ENCODE measurements around the gene S100A5. TPM values are rescaled to one million over a fixed set of nuclear protein-coding genes. Genes with fewer than 3 reads are reported as not detected.

The S100A5 gene
- total RNA-seq, 1 experiment from 2014 or later, result not detected

DNA sequence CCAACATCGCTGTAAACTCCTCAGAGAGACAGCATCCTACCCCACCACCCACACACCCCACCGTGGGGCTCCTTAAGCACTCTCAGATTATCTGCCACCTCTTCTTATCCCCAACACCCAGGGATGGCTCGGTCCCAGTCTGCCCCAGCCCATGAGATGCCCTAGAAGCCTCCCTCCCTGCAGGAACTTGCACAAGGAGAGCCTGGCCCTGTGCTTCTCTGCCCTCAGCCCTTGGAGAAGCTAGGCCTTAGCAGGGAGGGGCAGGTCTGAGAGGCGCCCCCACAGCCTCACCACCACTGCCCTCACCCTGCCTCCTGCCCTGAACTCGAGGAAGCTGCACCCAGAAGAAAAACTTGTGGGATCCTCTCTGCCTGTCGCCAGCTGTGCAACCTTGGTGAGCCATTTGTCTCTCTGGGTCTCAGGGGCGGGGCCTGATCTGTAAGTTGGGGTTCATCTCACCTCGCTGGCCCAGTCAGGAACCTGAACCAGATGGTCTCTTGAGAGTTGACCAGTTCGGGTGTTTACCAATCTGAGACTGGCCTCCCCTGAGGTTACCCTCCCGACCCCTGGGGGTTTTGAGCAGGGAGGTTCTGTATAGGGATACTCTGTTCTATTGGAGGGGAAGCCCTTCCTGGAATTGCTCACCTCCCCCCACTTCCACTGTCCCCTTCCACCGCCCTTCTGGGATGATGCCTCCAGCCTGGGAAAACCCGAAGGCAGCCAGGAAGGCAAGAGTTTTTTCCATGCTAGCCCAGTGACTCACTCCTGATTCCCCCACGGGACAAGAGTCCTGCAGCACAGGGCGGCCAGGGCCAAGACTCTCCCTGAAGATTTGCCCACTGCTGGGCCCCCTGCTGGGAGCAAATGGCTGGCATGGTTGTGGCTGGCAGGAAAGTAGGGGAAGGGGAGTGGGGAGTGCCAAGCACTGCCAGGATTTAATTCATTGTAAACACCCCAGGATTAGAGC is 8.3 kb upstream of the S100A5 start, which contains the start of gene S100A3:
Gene S100A3 (minus strand): TSS at position 537 of the 967 bp plus-strand sequence. CDS start 773 bp downstream, outside the sequence.
- no peak within 1 kb of the TSS for H3K23ac ChIP-seq (ENCODE audit: insufficient read length, low read depth, low read length)
- WGBS (ENCODE audit: extremely low coverage, insufficient read length, low lambda C conversion rate), result no CpG with 5 or more reads among the region's 14 CpGs
- Mint-ChIP-seq H3K9me3 (no peaks in the 10 kb centered on the region), H3K36me3 (ENCODE audit: insufficient read depth in 1 of 3, low read depth in 3 of 3) (no peaks in the 10 kb centered on the region; a peak in 1 of 7 replicates), H3K4me3 (peak within 1 kb of the TSS in 1 of 2 experiments; percentile 51; a peak in 2 of 5 replicates), H3K27ac (peak within 1 kb of the TSS in 2 of 3 experiments; percentile 65 to 83; a peak in 4 of 7 replicates), H3K27me3 (ENCODE audit: low read depth) (no peaks in the 10 kb centered on the region; the same call in 1 of the 2 replicates), H3K4me1 (peaks cover 54 to 72% of the 10 kb centered on the region in 2 experiments)
- H3K27ac ChIP-seq (ENCODE audit: insufficient read length, low read depth, low read length), result no peak within 1 kb of the TSS
- H4K91ac ChIP-seq (ENCODE audit: insufficient read length, low read depth, low read length), result no peak within 1 kb of the TSS
- H3K18ac ChIP-seq (ENCODE audit: insufficient read length, low read depth, low read length), result no peak within 1 kb of the TSS
- no peak within 1 kb of the TSS for H2AFZ ChIP-seq (ENCODE audit: low read length)
- TF ChIP-seq, protein P1, sequence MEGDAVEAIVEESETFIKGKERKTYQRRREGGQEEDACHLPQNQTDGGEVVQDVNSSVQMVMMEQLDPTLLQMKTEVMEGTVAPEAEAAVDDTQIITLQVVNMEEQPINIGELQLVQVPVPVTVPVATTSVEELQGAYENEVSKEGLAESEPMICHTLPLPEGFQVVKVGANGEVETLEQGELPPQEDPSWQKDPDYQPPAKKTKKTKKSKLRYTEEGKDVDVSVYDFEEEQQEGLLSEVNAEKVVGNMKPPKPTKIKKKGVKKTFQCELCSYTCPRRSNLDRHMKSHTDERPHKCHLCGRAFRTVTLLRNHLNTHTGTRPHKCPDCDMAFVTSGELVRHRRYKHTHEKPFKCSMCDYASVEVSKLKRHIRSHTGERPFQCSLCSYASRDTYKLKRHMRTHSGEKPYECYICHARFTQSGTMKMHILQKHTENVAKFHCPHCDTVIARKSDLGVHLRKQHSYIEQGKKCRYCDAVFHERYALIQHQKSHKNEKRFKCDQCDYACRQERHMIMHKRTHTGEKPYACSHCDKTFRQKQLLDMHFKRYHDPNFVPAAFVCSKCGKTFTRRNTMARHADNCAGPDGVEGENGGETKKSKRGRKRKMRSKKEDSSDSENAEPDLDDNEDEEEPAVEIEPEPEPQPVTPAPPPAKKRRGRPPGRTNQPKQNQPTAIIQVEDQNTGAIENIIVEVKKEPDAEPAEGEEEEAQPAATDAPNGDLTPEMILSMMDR (conservative IDR thresholded peaks at IDR 0.05), result no peak
- H4K5ac ChIP-seq (ENCODE audit: insufficient read length, low read depth, low read length), result no peak within 1 kb of the TSS
- H2BK15ac ChIP-seq (ENCODE audit: low read depth, low read length), result no peak within 1 kb of the TSS
- no peak within 1 kb of the TSS for H3K4me2 ChIP-seq (ENCODE audit: insufficient read depth, insufficient read length, low read length)
- H3K4ac ChIP-seq (ENCODE audit: low read depth, low read length), result no peak within 1 kb of the TSS
- no peaks in the 10 kb centered on the region for H3K23me2 ChIP-seq (ENCODE audit: insufficient read length, low read depth, low read length, poor library complexity, severe bottlenecking)
- no peak within 1 kb of the TSS for H2BK20ac ChIP-seq (ENCODE audit: low read depth, low read length, poor library complexity, severe bottlenecking)
- no peaks in the 10 kb centered on the region for H3K9me3 ChIP-seq (ENCODE audit: control insufficient read depth, low read depth, low read length)
- H3K9ac ChIP-seq (ENCODE audit: extremely low read depth, insufficient read length, low read length), result no peak within 1 kb of the TSS
- no peak within 1 kb of the TSS for H2BK5ac ChIP-seq (ENCODE audit: insufficient read length, low read length)
- no peak within 1 kb of the TSS for H4K8ac ChIP-seq (replicated peaks; ENCODE audit: insufficient read length, low read depth, low read length)
- H3K4me1 ChIP-seq (ENCODE audit: insufficient read depth, low read length), result peaks cover 6% of the 10 kb centered on the region; the same call in 1 of the 2 replicates
- no peaks in the 10 kb centered on the region for H3K79me1 ChIP-seq (ENCODE audit: insufficient read depth, low read depth, low read length, poor library complexity, severe bottlenecking)
- no peak within 1 kb of the TSS for H3T11ph ChIP-seq (ENCODE audit: low read length)
- H4K20me1 ChIP-seq (ENCODE audit: control insufficient read depth, insufficient read depth, insufficient read length), result no peaks in the 10 kb centered on the region
- H3K14ac ChIP-seq (ENCODE audit: insufficient read depth, low read length), result no peak within 1 kb of the TSS; the same call in 1 of the 2 replicates
- DNase-seq, result peak; percentile 25
- H2BK120ac ChIP-seq (ENCODE audit: low read depth, low read length, poor library complexity, severe bottlenecking), result no peak within 1 kb of the TSS
- no peak within 1 kb of the TSS for H2BK12ac ChIP-seq (ENCODE audit: insufficient read length, low read depth, low read length)
- H2AK5ac ChIP-seq (ENCODE audit: insufficient read length, low read length), result no peak within 1 kb of the TSS
- no peaks in the 10 kb centered on the region for H3K27me3 ChIP-seq (ENCODE audit: insufficient read depth, low read length)
- no peaks in the 10 kb centered on the region for H3K79me2 ChIP-seq (ENCODE audit: insufficient read depth, low read length)
- no peak within 1 kb of the TSS for H3K56ac ChIP-seq (ENCODE audit: insufficient read length, low read depth, low read length)
